GM12865 (cell line): ENCODE results near the gene ELOA.

Experiments
- DNase-seq: peaks from one replicate; pipeline ENCODE4 v3.0.0; 2010; ENCODE audit warnings: low read depth
- H3K4me3 ChIP-seq: 2 replicates; pipeline ENCODE4 v1.5.1; 2011; ENCODE audit warnings: mild to moderate bottlenecking, low read depth, low read length, control low read depth
- TF ChIP-seq, protein P1 (sequence below): IDR thresholded peaks from 2 replicates; pipeline ENCODE4 v1.5.1; 2011; ENCODE audit warnings: low read length, control low read depth, low read depth, inconsistent platforms; ENCODE audit not compliant: insufficient read depth; ENCODE audit errors: missing control alignments

Gene ELOA, protein sequence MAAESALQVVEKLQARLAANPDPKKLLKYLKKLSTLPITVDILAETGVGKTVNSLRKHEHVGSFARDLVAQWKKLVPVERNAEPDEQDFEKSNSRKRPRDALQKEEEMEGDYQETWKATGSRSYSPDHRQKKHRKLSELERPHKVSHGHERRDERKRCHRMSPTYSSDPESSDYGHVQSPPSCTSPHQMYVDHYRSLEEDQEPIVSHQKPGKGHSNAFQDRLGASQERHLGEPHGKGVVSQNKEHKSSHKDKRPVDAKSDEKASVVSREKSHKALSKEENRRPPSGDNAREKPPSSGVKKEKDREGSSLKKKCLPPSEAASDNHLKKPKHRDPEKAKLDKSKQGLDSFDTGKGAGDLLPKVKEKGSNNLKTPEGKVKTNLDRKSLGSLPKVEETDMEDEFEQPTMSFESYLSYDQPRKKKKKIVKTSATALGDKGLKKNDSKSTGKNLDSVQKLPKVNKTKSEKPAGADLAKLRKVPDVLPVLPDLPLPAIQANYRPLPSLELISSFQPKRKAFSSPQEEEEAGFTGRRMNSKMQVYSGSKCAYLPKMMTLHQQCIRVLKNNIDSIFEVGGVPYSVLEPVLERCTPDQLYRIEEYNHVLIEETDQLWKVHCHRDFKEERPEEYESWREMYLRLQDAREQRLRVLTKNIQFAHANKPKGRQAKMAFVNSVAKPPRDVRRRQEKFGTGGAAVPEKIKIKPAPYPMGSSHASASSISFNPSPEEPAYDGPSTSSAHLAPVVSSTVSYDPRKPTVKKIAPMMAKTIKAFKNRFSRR

DNA sequence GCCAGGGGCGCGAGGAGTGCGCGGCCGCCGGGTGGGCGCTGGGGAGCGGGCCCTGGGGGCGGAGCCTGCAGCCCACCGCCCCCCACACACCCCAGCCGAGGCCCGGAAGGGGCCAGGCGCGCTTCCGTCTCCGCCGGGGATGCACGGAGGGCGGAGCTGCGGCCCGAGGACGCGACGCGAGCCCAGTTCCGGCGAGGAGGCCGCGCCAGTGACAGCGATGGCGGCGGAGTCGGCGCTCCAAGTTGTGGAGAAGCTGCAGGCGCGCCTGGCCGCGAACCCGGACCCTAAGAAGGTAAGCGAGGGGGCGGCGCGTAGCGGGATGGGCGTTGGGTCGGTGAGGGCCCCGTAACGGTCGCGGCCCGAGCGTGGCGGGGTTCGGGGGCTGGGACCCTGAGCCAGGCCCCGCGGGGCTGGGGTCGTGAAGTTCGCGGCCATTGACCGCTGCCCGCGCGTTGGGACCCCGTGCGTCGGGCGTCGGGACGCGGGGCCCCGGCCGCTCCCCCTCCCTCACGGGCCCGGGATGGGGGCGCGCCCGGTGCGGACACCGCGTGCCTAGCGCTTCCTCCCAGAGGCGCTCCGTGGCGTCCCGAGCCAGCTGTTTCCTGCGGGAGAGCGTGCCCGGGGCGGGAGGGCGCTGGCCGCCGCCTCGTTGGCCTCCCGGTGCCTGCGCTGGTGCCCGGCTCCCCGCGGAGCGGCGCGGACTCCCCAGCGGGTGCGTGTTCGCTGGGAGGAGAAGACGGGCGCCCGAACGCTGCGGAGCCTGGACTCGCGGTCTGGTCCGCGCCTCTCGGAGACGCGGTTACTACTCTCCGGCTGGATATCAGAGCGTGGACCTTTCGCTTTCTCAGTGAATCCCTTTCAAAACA is at the start of gene ELOA:
Gene ELOA (plus strand): TSS at position 185 of the 866 bp plus-strand sequence. CDS start 33 bp downstream, at position 218.
- H3K4me3 ChIP-seq: peak within 1 kb of the TSS; percentile 74

DNA sequence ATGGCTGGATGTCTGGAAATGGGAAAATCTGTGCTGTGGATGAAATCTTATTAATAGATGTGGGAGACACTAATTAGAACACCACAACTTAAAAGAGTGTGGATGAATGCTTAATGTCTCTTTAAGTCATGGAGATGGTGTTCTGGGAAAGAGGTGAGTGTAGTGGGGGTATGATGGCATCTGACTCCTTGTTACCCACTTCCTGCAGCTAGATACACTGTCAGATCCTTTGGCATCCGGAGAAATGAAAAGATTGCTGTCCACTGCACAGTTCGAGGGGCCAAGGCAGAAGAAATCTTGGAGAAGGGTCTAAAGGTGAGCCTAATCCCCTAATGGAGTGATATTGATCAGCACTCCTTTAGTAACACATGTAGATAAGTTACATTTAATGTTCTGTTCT is 49.7 kb upstream of the ELOA start:
- TF ChIP-seq, protein P1, sequence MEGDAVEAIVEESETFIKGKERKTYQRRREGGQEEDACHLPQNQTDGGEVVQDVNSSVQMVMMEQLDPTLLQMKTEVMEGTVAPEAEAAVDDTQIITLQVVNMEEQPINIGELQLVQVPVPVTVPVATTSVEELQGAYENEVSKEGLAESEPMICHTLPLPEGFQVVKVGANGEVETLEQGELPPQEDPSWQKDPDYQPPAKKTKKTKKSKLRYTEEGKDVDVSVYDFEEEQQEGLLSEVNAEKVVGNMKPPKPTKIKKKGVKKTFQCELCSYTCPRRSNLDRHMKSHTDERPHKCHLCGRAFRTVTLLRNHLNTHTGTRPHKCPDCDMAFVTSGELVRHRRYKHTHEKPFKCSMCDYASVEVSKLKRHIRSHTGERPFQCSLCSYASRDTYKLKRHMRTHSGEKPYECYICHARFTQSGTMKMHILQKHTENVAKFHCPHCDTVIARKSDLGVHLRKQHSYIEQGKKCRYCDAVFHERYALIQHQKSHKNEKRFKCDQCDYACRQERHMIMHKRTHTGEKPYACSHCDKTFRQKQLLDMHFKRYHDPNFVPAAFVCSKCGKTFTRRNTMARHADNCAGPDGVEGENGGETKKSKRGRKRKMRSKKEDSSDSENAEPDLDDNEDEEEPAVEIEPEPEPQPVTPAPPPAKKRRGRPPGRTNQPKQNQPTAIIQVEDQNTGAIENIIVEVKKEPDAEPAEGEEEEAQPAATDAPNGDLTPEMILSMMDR: no peak
- H3K4me3 ChIP-seq: peak overlapping the region; percentile 87
- no peak for DNase-seq

More for the DNA sequence above, at the start of gene ELOA:
- TF ChIP-seq, protein P1: no peak
- DNase-seq: peak; percentile 88

DNA sequence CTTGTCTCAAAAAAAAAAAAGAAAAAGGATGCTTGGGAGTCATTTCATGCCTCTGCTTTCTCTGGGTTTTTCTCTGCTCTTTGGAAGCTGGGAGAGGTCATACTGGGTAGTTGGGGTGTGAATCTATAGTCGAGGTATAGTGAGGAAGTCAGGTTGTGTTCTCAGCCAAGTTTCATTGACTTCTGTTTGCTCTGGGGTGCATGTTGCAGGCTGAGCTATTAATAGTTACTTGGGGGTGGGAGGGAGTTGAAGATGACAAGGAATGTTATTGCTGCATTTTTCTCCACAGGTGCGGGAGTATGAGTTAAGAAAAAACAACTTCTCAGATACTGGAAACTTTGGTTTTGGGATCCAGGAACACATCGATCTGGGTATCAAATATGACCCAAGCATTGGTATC is 48.9 kb upstream of the ELOA start:
- DNase-seq: no peak
- TF ChIP-seq, protein P1: no peak
- H3K4me3 ChIP-seq: no peak overlapping the region; the same call in 1 of the 2 replicates

DNA sequence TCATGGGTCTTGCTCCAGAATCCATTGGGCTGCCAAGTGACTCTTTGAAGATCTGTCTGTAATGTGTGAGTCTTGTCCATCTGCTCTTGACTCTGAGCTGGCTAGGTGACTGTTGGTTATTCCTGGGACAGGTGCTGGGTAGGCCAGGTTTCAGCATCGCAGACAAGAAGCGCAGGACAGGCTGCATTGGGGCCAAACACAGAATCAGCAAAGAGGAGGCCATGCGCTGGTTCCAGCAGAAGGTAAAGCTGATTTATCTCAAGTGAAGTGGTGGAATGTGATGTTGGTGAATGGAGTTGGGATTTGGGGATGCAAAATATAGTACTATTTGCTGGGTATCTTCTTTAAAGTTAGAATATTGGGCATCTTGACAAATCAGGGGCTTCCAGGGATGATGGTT is 47.6 kb upstream of the ELOA start:
- no peak for DNase-seq
- H3K4me3 ChIP-seq: no peak overlapping the region; the same call in 1 of the 2 replicates
- TF ChIP-seq, protein P1: no peak

DNA sequence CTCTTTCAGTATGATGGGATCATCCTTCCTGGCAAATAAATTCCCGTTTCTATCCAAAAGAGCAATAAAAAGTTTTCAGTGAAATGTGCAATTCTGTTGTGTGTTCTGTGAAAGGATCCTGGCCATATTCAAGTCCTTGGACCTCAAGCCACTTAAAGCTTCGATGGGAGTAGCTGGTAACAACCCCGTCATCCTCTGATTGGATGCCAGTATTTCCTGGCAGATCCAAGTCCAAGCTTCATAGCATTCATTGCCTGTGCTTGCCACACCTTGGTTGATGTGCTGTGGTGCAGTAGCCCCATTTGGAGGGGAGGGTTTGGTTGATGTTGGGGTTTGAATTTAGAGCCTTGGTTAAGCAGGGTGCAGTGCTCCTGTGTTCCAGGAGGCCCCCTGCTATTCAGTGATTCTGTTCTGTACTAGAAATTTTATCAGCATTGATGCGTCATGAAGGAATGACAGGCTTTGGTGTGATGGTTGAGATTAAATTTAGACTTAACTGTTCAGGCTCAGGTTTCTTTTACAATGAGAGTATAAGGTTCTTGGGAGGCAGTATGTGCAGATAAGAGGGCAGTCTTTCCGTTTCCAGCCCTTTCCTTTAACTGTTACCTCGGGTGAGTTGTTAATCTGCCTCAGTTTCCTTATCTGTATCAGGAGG is 46.8 kb upstream of the ELOA start:
- TF ChIP-seq, protein P1: no peak
- H3K4me3 ChIP-seq: no peak overlapping the region
- no peak for DNase-seq

DNA sequence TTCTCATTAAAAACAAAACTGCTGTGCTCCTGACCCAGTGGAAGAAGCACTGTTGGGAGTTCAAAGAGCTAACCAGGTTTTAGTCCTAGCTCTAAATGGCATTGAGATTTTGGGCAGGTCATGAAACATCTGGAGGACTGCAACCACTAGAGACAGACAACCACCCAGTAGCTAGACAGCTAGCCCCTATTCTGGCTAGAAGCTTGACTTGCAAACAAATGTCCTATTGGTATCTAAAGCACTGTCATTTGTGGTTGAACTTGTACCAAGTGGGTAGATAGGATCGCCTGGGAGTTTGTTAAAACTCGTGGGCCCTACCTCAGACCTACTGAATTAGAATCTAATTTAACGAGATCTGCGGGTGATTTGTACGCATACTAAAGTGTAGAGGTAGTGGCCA is 44.8 kb upstream of the ELOA start:
- H3K4me3 ChIP-seq: no peak overlapping the region
- no peak for DNase-seq
- TF ChIP-seq, protein P1: no peak
